Gastrocnemius medialis (tissue), 4 donors: ENCODE measurements around the gene ODC1. TPM values are rescaled to one million over a fixed set of nuclear protein-coding genes. Genes with fewer than 3 reads are reported as not detected.
"Not testable (repeated sequence)": the region's sequence is repeated elsewhere in the genome, so short reads cannot be mapped to it uniquely, and the experiment has no call there.

Experiments
- ATAC-seq, 2 donors: fragments of 150-250 bp; one replicate each; pipeline ENCODE4 v1.9.1; 2016
- DNase-seq, 2 donors: peaks; one replicate each; pipeline ENCODE4 v3.0.0-alpha.2; 2019
- H3K27ac ChIP-seq, 4 donors: fragments of 200-600 bp; sonication (generic); 1 replicate in 1 of 4; 2 replicates in 3 of 4; pipeline ENCODE4 v1.5.1; 2016 to 2018; ENCODE audit warnings: mild to moderate bottlenecking in 2 of 4, moderate library complexity in 1 of 4
- H3K27me3 ChIP-seq, 3 donors: fragments of 200-600 bp; sonication (generic) in 2 of 3; 1 replicate in 1 of 3; 2 replicates in 2 of 3; pipeline versions ENCODE4 v1.5.1 to v1.6.0; 2016 to 2019; ENCODE audit warnings: mild to moderate bottlenecking in 1 of 3, moderate library complexity in 1 of 3
- H3K36me3 ChIP-seq, 2 donors: fragments of 200-600 bp; sonication (generic) in 1 of 2; one replicate each; pipeline ENCODE4 v1.5.1; 2017 to 2018
- H3K4me1 ChIP-seq, 2 donors: fragments of 200-600 bp; sonication (generic) in 1 of 2; one replicate each; pipeline ENCODE4 v1.5.1; 2016 to 2017; ENCODE audit warnings: mild to moderate bottlenecking in 2 of 2
- H3K4me3 ChIP-seq, 4 donors: fragments of 200-600 bp; sonication (generic) in 3 of 4; 1 replicate in 1 of 4; 2 replicates in 3 of 4; pipeline ENCODE4 v1.5.1; 2016 to 2019; ENCODE audit warnings: mild to moderate bottlenecking in 2 of 4
- H3K9me3 ChIP-seq, 3 donors: fragments of 200-600 bp; sonication (generic) in 2 of 3; 1 replicate in 1 of 3; 2 replicates in 2 of 3; pipeline ENCODE4 v1.5.1; 2016 to 2019
- POLR2A ChIP-seq, 2 donors: fragments of 450-650 bp; IDR thresholded peaks; one replicate each; pipeline ENCODE4 v1.6.1; 2017; ENCODE audit warnings: antibody characterized with exemption in 2 of 2, mild to moderate bottlenecking in 2 of 2, moderate library complexity in 2 of 2
- in situ Hi-C, 4 donors: fragments of 200-750 bp; cut with MboI; loops; one replicate each; pipeline versions ENCODE4 v1.15.0 to v1.8.0; 2017; ENCODE audit warnings: low sequenced_read_pairs in 4 of 4
- intact Hi-C: fragments of 100-400 bp; cut with DNase I; formaldehyde crosslinking; loops from one replicate; pipeline ENCODE4 v1.15.1; 2023; ENCODE audit warnings: low total_unique reads
- total RNA-seq, 4 donors: library from RNA; depleted of rRNA; stranded (reverse); fragments of >200 nt; gene quantifications; one replicate each; pipeline versions ENCODE4 v1.1.0 to v1.2.3, GENCODE V29; 2016
- TF ChIP-seq, protein P1 (sequence below), 5 experiments: fragments of 450-650 bp in 3 of 5; fragments of 200-600 bp in 2 of 5; sonication (generic) in 2 of 5; IDR thresholded peaks in 4 of 5; conservative IDR thresholded peaks in 1 of 5; 1 replicate in 4 of 5; 2 replicates in 1 of 5; pipeline ENCODE4 v1.5.1; 2016 to 2019; ENCODE audit warnings: antibody characterized with exemption in 5 of 5, mild to moderate bottlenecking in 3 of 5, moderate library complexity in 3 of 5

ODC1 gene
- total RNA-seq, 4 donors from 2014 or later = 134 to 339 (median 255) TPM

DNA sequence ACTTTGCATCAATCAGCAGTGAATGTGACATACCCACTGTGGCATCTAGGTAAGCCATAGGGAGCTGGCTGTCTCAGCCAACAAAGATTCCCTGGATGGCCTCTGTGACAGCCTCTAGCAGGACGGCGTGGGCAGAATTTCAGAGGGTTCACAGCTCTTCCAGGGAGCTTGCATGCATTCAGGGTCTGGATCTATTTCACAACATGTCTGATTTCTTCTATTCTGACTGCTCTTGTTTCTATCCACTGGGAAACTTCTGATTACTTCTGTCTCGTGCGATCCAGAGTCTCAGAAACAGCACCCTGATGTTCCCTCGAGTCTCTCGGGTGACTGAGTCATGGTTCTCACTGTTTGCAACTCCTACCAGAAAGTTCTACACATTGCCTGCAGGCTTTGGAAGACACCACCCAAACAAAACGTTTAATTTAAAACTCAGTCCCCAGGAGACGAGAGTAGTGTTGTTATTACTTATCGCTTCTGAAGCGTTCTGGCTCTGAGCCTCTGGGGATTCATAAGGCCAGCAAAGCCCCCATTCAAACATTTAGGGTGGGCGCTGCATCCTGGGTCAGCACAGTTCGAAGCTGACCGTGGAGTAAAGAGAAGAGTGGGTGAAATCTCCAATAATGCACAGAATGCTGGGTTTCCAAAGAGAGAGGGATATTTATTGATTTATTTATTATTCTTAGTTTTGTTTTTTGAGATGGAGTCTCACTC is 41.9 kb upstream of the ODC1 start:
- no peaks in the 10 kb centered on the region for H3K36me3 ChIP-seq
- no peaks in the 10 kb centered on the region for H3K9me3 ChIP-seq
- no peak overlapping the region for H3K27ac ChIP-seq
- DNase-seq (no peak), ATAC-seq (no peak)
- H3K4me3 ChIP-seq = no peak overlapping the region
- H3K4me1 ChIP-seq = no peaks in the 10 kb centered on the region
- H3K27me3 ChIP-seq = no peaks in the 10 kb centered on the region
- no peak for TF ChIP-seq POLR2A (IDR thresholded peaks at IDR 0.05)
- TF ChIP-seq, protein P1, sequence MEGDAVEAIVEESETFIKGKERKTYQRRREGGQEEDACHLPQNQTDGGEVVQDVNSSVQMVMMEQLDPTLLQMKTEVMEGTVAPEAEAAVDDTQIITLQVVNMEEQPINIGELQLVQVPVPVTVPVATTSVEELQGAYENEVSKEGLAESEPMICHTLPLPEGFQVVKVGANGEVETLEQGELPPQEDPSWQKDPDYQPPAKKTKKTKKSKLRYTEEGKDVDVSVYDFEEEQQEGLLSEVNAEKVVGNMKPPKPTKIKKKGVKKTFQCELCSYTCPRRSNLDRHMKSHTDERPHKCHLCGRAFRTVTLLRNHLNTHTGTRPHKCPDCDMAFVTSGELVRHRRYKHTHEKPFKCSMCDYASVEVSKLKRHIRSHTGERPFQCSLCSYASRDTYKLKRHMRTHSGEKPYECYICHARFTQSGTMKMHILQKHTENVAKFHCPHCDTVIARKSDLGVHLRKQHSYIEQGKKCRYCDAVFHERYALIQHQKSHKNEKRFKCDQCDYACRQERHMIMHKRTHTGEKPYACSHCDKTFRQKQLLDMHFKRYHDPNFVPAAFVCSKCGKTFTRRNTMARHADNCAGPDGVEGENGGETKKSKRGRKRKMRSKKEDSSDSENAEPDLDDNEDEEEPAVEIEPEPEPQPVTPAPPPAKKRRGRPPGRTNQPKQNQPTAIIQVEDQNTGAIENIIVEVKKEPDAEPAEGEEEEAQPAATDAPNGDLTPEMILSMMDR (IDR thresholded peaks at IDR 0.05 in 4 of 5, conservative IDR thresholded peaks at IDR 0.05 in 1 of 5) = no peak
- in situ Hi-C loops = no loop called here
- intact Hi-C loops = no loop called here

DNA sequence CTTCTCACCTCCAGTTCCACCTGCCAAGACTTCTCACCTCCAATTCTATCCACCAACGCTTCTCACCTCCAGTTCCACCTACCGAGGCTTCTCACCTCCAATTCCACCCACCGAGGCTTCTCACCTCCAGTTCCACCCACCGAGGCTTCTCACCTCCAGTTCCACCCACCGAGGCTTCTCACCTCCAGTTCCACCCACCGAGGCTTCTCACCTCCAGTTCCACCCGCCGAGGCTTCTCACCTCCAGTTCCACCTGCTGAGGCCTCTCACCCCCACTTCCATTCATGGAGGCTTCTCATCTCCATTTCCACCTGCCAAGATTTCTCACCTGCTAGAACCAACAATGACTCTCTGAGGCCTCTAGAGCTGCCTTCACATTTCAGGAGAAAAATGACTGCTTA is 40.0 kb upstream of the ODC1 start:
- H3K36me3 ChIP-seq, ATAC-seq, H3K4me3 ChIP-seq, H3K9me3 ChIP-seq, intact Hi-C loops, DNase-seq, H3K27me3 ChIP-seq, H3K4me1 ChIP-seq, in situ Hi-C loops, H3K27ac ChIP-seq: not testable (repeated sequence)

DNA sequence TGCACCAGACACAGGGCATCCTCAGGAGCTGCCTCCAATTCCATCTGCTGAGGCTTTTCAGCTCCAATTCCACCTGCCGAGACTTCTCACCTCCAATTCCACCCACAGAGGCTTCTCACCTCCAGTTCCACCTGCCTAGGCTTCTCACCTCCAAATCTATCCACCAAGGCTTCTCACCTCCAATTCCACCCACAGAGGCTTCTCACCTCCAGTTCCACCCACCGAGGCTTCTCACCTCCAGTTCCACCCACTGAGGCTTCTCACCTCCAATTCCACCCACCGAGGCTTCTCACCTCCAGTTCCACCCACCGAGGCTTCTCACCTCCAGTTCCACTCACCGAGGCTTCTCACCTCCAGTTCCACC is 39.6 kb upstream of the ODC1 start:
- H3K27me3 ChIP-seq, intact Hi-C loops: not testable (repeated sequence)

DNA sequence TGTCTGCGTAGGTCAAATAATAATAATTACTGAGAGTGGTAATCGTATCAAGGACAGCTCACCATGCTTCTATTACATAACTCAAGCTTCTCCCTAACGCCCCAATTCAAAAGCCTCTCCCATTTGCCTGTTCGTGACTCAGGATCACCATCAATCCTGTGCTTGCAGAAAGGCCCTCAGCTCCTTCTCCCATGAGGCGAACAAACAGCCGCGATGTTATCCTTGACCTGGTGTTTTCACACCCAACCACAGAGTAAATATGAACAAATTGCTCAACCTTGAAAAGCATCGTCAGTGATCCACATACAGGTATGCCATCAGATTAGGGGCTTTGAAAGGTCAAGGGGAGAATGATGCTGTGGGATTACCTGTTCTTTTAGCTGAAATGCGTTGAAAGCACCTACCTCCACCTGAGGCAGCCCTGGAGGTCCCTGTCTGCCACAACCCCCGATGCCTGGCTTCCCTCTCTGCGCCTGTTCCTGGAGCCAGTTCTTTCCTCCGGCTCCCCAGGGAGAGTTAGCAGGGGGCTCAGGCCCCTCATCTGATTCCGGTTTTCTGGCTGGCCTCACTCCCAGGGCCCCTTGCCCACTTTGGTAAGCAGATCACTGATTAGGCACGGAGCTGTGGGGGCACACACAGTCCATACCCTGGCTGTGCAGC is 39.1 kb upstream of the ODC1 start:
- Histone ChIP-seq H3K36me3 (no peaks in the 10 kb centered on the region), H3K27ac (no peak overlapping the region), H3K4me1 (no peaks in the 10 kb centered on the region), H3K9me3 (no peaks in the 10 kb centered on the region), H3K27me3 (no peaks in the 10 kb centered on the region), H3K4me3 (no peak overlapping the region)
- TF ChIP-seq, protein P1 (IDR thresholded peaks at IDR 0.05 in 4 of 5, conservative IDR thresholded peaks at IDR 0.05 in 1 of 5) = no peak
- no peak for TF ChIP-seq POLR2A (IDR thresholded peaks at IDR 0.05)
- intact Hi-C loops (no loop called here), in situ Hi-C loops (no loop called here)
- ATAC-seq (no peak), DNase-seq (no peak)

More for the DNA sequence above, 39.6 kb upstream of the ODC1 start:
- H3K36me3 ChIP-seq, DNase-seq, H3K4me1 ChIP-seq, in situ Hi-C loops, H3K9me3 ChIP-seq, H3K4me3 ChIP-seq, ATAC-seq, H3K27ac ChIP-seq: not testable (repeated sequence)

DNA sequence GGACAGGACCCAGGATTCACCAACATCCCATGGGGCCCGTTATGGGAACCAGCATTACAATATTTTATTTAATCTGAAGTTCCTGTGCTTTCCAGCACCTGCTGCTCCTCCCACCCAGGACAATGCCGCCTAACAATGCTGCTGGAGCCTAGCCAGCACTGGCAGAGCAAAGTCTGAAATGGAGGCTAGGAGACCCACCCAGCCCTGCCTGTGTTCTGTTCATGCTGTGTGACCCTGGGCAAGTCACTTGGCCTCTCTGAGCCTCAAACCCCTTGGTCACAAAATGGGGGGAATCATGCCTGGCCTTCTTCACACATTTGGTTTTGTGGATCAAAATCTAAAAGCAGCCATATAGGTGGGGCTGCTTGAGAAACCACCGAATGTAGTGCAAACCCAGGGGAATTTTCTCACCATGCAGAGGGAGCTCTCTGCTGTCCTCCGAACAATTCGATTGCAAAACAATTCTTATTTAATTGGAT is 38.5 kb upstream of the ODC1 start:
- Histone ChIP-seq H3K27me3 (no peaks in the 10 kb centered on the region), H3K27ac (no peak overlapping the region)

More for the DNA sequence above, 38.5 kb upstream of the ODC1 start:
- no peaks in the 10 kb centered on the region for H3K36me3 ChIP-seq
- H3K4me1 ChIP-seq = no peaks in the 10 kb centered on the region
- DNase-seq (no peak), ATAC-seq (no peak)
- H3K4me3 ChIP-seq = no peak overlapping the region
- intact Hi-C loops = no loop called here
- no peaks in the 10 kb centered on the region for H3K9me3 ChIP-seq
- TF ChIP-seq, protein P1 (IDR thresholded peaks at IDR 0.05 in 4 of 5, conservative IDR thresholded peaks at IDR 0.05 in 1 of 5) = no peak
- no peak for TF ChIP-seq POLR2A (IDR thresholded peaks at IDR 0.05)
- in situ Hi-C loops = no loop called here
